Stimulated activated CD8-positive, alpha-beta memory T cell treated with anti-CD3 and anti-CD28 coated beads, Interleukin-4, amount 100 ng/mL, for 4 hours (primary cell): ENCODE measurements around the gene UTF1.

Experiments used
- DNase-seq, 2 donors: peaks; one replicate each; pipeline ENCODE4 v3.0.0-alpha.2; 2020; ENCODE audit warnings: low read depth in 2 of 2, low spot score in 1 of 2

Gene UTF1, protein sequence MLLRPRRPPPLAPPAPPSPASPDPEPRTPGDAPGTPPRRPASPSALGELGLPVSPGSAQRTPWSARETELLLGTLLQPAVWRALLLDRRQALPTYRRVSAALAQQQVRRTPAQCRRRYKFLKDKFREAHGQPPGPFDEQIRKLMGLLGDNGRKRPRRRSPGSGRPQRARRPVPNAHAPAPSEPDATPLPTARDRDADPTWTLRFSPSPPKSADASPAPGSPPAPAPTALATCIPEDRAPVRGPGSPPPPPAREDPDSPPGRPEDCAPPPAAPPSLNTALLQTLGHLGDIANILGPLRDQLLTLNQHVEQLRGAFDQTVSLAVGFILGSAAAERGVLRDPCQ

GRCh38 chr10:133230044-133230361, at the start of gene UTF1:
TSS of gene UTF1 (plus strand) at chr10:133230217. CDS start at chr10:133230289, 72 bp downstream.
- no peak for DNase-seq

GRCh38 chr10:133180965-133181639, 48.9 kb upstream of the UTF1 start:
- DNase-seq: no peak

DNA sequence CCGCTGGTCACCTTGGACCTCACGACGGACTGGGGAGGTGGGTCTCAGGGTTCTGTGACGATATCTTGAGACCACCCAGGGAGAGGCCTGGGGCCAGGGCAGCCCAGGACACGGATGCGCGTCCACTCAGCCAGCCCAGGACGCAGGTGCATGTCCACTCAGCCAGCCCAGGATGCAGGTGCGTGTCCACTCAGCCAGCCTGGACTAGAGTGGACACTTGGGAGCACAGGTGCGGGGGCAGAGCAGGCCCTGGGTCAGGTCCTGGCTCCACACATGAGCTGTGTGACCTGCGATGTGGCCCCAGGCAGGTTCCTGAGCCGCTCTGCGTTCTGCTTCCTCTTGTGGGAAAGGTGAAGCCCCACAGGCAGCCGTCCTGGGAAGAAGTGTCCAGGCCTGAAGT, 47.8 kb upstream of the UTF1 start:
- no peak for DNase-seq

DNA sequence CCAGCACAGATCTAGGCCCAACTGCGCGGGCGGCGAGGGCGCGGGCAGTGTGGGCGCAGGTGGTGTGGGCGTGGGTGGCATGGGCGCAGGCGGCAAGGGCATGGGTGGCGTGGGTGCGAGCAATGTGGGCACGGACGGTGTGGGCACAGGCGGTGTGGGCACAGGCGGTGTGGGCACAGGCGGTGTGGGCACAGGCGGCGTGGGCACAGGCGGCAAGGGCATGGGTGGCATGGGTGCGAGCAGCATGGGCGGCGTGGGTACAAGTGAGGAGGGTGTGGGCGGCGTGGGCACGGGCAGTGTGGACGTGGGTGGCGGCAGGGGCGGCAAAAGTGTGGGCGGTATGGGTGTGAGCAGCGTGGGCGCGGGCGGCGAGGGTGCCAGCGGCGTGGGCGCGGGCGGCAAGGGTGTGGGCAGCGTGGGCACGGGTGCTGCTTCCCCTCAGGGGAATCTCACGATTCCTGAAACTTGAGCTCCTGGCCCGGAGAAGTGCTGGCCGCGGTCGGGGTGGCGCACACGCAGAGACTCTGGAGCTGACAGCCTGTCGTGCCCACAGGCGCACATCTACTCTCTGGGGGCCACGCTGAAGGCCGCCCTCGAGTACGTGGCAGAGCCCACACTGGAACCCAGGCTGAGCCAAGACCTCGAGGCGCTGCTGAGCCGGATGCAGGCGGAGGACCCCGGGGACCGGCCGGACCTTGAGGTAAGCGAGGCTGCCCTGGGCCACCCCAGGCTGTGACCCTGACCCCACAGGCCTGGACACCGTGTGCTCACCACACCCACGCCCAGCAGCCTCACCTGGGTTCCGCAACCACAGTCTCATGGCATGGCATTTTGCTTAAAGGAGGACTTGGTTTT, 47.0 kb upstream of the UTF1 start:
- DNase-seq: no peak

DNA sequence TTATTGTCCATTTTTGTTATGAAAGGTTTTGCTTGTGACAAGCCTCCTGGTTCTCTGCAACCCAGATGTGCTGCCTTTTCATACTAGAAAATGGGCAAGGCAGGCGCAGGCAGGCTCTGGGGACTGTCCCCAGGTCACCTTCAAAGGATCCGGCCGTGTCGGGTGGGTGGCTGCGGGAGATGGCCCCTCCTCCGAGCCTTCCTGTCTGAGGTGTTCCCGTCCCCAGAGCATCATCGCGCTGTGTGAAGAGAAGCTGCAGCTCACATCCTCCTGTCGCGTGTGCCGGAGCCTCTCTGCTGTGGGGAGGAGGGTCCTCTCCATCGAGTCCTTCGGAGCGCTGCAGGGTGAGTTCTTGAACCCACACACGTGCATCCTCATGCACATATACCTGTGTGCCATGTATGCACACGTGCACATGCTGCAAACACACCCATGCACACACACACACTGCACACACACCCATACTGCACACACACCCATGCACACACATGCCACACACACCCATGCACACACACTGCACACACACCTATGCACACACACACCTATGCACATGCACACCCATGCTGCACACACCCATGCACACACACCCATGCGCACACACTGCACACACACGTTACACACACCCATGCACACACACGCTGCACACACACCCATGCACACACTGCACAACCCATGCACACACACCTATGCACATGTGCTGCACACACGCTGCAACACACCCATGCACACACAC, 46.2 kb upstream of the UTF1 start:
- no peak for DNase-seq

GRCh38 chr10:133184591-133185244, 45.3 kb upstream of the UTF1 start:
- no peak for DNase-seq

- no peak for DNase-seq
Observed at GRCh38 chr10:133185421-133185820, 44.6 kb upstream of the UTF1 start.

DNA sequence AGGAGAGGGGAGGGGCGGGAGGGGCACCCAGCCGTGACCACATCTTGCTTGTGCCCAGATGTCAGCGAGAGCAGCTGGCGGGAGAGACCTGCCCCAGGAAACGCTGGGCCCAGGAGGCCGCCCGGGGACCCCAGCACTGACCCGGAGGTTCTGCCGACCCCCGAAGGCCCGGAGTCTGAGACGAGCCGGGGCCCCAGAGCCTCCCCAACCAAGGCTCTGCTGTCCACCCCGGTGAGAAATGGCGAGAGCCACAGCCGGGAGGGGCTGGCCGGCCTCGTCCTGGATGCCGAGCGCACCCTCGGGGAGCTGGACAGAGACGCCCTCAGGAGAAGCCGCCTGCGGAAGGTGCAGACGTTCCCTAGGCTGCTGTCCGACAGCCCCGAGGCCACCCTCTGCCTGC, 44.1 kb upstream of the UTF1 start:
- DNase-seq: no peak

DNA sequence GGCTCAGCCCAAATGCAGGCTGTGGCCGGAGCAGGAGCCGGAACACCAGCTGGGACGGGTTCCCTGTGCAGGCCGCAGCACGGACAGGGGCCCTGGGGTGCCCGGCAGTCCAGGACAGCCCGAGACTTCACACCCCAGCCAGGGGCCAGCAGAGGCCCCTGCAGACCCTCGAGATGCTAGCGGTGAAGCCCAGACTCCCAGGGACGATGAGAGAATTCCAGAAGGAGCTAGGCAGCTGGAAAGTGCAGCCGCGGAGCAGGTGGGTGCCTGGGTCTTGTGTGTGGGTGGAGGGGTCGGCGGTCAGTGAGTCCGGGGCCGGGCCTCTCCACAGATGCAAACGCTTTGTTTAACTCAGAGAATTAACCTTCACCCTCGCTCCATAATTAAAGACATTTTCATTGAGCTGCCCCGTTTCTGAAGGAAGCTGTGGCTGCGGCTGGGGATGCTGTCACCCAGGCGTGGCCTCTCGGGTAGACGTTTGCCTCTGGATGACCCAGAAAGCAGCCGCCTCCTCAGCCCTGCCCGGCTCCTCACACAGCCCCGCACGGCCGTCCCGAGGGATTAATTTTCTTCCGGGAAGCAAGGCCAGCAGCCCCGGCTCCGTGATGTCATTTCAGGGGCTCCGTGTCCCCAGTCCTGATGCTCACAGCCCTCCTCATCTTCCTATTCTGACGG, 43.5 kb upstream of the UTF1 start:
- DNase-seq: no peak

- no peak for DNase-seq
Observed at GRCh38 chr10:133187091-133187905, 42.7 kb upstream of the UTF1 start.

- no peak for DNase-seq
Observed at GRCh38 chr10:133187906-133188681, 41.9 kb upstream of the UTF1 start.

- no peak for DNase-seq
Observed at GRCh38 chr10:133189256-133189655, 40.8 kb upstream of the UTF1 start.

DNA sequence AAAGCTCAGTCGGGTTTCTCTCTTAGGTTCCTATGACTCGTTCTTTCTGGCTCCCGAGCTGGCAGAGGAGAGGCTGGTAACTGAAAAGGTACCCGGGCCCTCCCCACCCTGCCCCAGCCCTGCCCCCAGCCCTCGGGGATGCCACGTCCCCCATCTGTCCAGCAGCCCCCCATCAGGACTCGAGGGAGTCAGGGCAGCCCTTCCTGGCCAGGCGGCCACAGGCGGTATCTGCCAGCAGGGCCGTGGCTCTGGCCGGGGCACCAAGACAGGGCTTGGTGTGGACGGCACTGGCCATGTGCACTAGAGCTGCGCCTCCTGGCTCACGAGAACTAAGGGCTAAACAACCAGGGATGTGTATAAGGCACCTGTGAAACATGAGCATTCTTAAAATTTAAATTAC, 40.3 kb upstream of the UTF1 start:
- no peak for DNase-seq

GRCh38 chr10:133190225-133190624, 39.8 kb upstream of the UTF1 start:
- DNase-seq: no peak

DNA sequence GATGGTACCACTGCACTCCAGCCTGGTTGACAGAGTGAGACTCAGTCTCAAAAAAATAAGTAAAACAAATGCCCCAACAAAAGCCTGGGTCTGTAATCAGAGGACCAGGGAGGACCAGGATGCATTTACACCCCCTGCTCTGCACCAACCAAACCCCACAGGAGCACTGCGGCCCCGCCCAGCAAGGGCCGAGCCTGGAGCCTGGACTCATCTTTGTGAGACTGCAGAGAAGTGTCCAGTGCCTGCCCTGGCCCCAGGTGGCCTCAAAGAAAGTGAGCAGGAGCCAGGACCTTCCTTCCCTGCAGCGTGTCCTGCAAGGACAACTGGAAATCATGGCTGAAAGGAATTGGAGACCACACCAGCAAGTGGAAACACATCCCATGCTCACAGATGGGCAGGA, 38.4 kb upstream of the UTF1 start:
- DNase-seq: no peak

DNA sequence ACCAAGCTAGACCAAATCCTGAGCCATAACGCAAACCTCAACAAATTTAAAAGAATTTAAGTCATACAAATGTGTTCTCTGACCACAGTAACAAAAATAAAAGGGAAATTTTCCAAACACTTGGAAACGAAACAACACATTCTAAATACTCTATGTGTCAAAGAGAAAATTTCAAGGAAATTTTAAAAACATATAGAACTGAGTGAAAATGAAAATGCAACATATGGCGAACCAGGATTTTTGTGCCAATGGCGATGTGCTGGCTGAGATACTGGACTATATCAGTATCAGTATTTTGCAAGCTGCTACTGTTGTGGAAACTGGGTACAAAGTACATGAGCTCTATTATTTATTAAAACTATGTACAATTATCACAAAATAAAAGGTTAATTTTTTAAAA, 35.9 kb upstream of the UTF1 start:
- DNase-seq: no peak

GRCh38 chr10:133195096-133195495, 34.9 kb upstream of the UTF1 start:
- DNase-seq: no peak

- no peak for DNase-seq
Observed at GRCh38 chr10:133195611-133196010, 34.4 kb upstream of the UTF1 start.
